PC-3 (cell line): ENCODE results near the gene KLHL1. TPM values are rescaled to one million over a fixed set of nuclear protein-coding genes. Genes with fewer than 3 reads are reported as not detected.

Experiments used
- ATAC-seq: fragments of 200-7000 bp; cut with Tn5 transposase; 2 replicates; pipeline ENCODE4 v1.9.1; 2020; ENCODE audit warnings: mild to moderate bottlenecking, moderate library complexity
- BruUV-seq: library from RNA; stranded (reverse); fragments of 400-500 nt; replicated peaks from 2 replicates; lab custom pipeline; 2021; lab: Mats Ljungman, UMichigan
- CTCF ChIA-PET: fragments of 300-600 bp; sonication (Branson Sonifier 250); formaldehyde crosslinking; loops from one replicate; lab custom pipeline; 2022; ENCODE audit warnings: antibody characterized with exemption; lab: Charles Lee
- POLR2A ChIA-PET: fragments of 300-600 bp; sonication (Branson Sonifier 250); formaldehyde crosslinking; loops from one replicate; lab custom pipeline; 2022; ENCODE audit warnings: antibody characterized with exemption; ENCODE audit not compliant: unreplicated experiment; lab: Charles Lee
- DNase-seq: peaks from one replicate; pipeline ENCODE4 v3.0.0-alpha.2; 2015
- H2AFZ ChIP-seq: fragments of 300-600 bp; sonication (generic); 2 replicates; pipeline ENCODE4 v1.6.0; 2016; ENCODE audit warnings: antibody characterized with exemption, low read length
- H3F3A ChIP-seq: fragments of 300-600 bp; sonication (generic); one replicate; pipeline ENCODE4 v1.6.0; 2017; ENCODE audit warnings: antibody characterized with exemption, low read length, control low read depth, mild to moderate bottlenecking; ENCODE audit not compliant: unreplicated experiment
- H3K27ac ChIP-seq: fragments of 300-600 bp; sonication (generic); 2 replicates; pipeline ENCODE4 v1.5.1; 2016; ENCODE audit warnings: mild to moderate bottlenecking, low read length
- H3K27me3 ChIP-seq: fragments of 300-600 bp; sonication (generic); 2 replicates; pipeline ENCODE4 v1.6.1; 2016; ENCODE audit warnings: low read length, mixed read lengths
- H3K36me3 ChIP-seq: fragments of 300-600 bp; sonication (generic); 2 replicates; pipeline ENCODE4 v1.6.1; 2016; ENCODE audit warnings: low read depth, mixed run types, low read length, mixed read lengths
- H3K4me1 ChIP-seq: fragments of 300-600 bp; sonication (generic); 2 replicates; pipeline ENCODE4 v1.5.1; 2016; ENCODE audit warnings: low read length; ENCODE audit not compliant: insufficient read depth
- H3K4me2 ChIP-seq: fragments of 300-600 bp; sonication (generic); 2 replicates; pipeline ENCODE4 v1.6.0; 2016; ENCODE audit warnings: low read length
- H3K4me3 ChIP-seq: fragments of 300-600 bp; sonication (generic); 2 replicates; pipeline ENCODE4 v1.5.1; 2016; ENCODE audit warnings: mild to moderate bottlenecking, low read length, mixed read lengths
- H3K79me2 ChIP-seq: fragments of 300-600 bp; sonication (generic); 2 replicates; pipeline ENCODE4 v1.6.1; 2017; ENCODE audit warnings: low read length, mixed read lengths
- H3K9ac ChIP-seq: fragments of 300-600 bp; sonication (generic); 2 replicates; pipeline ENCODE4 v1.6.0; 2016; ENCODE audit warnings: mild to moderate bottlenecking, low read length
- H3K9me2 ChIP-seq: fragments of 300-600 bp; sonication (generic); replicated peaks from 2 replicates; pipeline ENCODE4 v1.6.1; 2016; ENCODE audit warnings: mixed run types, low read length, mixed read lengths
- H3K9me3 ChIP-seq: fragments of 300-600 bp; sonication (generic); 2 replicates; pipeline ENCODE4 v1.6.1; 2016; ENCODE audit warnings: low read length, mixed read lengths
- H4K20me1 ChIP-seq: fragments of 300-600 bp; sonication (generic); 2 replicates; pipeline ENCODE4 v1.6.1; 2016; ENCODE audit warnings: low read length, mixed read lengths
- CTCF ChIP-seq: fragments of 300-600 bp; sonication (generic); conservative IDR thresholded peaks from 2 replicates; pipeline ENCODE4 v1.5.1; 2017; ENCODE audit warnings: antibody characterized with exemption, low read depth, mild to moderate bottlenecking, low read length
- EZH2 ChIP-seq: fragments of 300-600 bp; sonication (generic); IDR thresholded peaks from one replicate; pipeline ENCODE4 v1.6.1; 2017; ENCODE audit warnings: antibody characterized with exemption, mild to moderate bottlenecking, low read length; ENCODE audit not compliant: unreplicated experiment
- EZH2phosphoT487 ChIP-seq: fragments of 300-600 bp; sonication (generic); IDR thresholded peaks from 2 replicates; pipeline ENCODE4 v1.6.1; 2018; ENCODE audit warnings: mild to moderate bottlenecking, antibody characterized with exemption, low read length, borderline replicate concordance
- intact Hi-C: fragments of 100-400 bp; cut with micrococcal nuclease; formaldehyde crosslinking; loops from 2 replicates; pipeline ENCODE4 v1.9.0; 2023
- total RNA-seq: library from RNA; depleted of rRNA; stranded (reverse); fragments of >200 nt; gene quantifications from 2 replicates; pipeline ENCODE4 v1.2.3, GENCODE V29; 2014

Gene KLHL1
- total RNA-seq, 1 experiment from 2014 or later, result not detected

- H3K4me2 ChIP-seq, result no peak overlapping the region
- ATAC-seq (no peak), DNase-seq (no peak)
- no peak overlapping the region for H2AFZ ChIP-seq
- no peak overlapping the region for H3K27ac ChIP-seq
- ChIA-PET CTCF (no interaction called here), POLR2A (no interaction called here)
- no TSS peak for BruUV-seq
- H3K79me2 ChIP-seq, result no peaks in the 10 kb centered on the region
- intact Hi-C loops, result no loop called here
- H3K9me3 ChIP-seq, result no peaks in the 10 kb centered on the region
- H3K4me3 ChIP-seq, result no peak overlapping the region
- TF ChIP-seq CTCF (no peak), EZH2 (no peak), EZH2phosphoT487 (no peak)
- H4K20me1 ChIP-seq, result no peaks in the 10 kb centered on the region
- no peaks in the 10 kb centered on the region for H3F3A ChIP-seq
- H3K9ac ChIP-seq, result no peak overlapping the region
- H3K36me3 ChIP-seq, result no peaks in the 10 kb centered on the region
- no peaks in the 10 kb centered on the region for H3K27me3 ChIP-seq
- no peaks in the 10 kb centered on the region for H3K9me2 ChIP-seq
- H3K4me1 ChIP-seq, result no peaks in the 10 kb centered on the region
These were observed 156.8 kb downstream of the KLHL1 start for GRCh38 chr13:69951412-69951811.

- no peak for TF ChIP-seq EZH2
- TF ChIP-seq CTCF, result no peak
- TF ChIP-seq EZH2phosphoT487, result no peak
- no TSS peak for BruUV-seq
- DNase-seq (no peak), ATAC-seq (no peak)
- H3K79me2 ChIP-seq, result no peaks in the 10 kb centered on the region
- no peak overlapping the region for H3K4me2 ChIP-seq
- ChIA-PET POLR2A (no interaction called here), CTCF (no interaction called here)
- H3K9ac ChIP-seq, result no peak overlapping the region
- no peaks in the 10 kb centered on the region for H3K9me2 ChIP-seq
- no peaks in the 10 kb centered on the region for H4K20me1 ChIP-seq
- no peaks in the 10 kb centered on the region for H3K36me3 ChIP-seq
- H3F3A ChIP-seq, result no peaks in the 10 kb centered on the region
- no peak overlapping the region for H3K4me3 ChIP-seq
- no peaks in the 10 kb centered on the region for H3K9me3 ChIP-seq
- no peak overlapping the region for H3K27ac ChIP-seq
- no peaks in the 10 kb centered on the region for H3K27me3 ChIP-seq
- H3K4me1 ChIP-seq, result no peaks in the 10 kb centered on the region
- H2AFZ ChIP-seq, result no peak overlapping the region
- intact Hi-C loops, result no loop called here
These were observed 158.1 kb downstream of the KLHL1 start for GRCh38 chr13:69950160-69950559.

- ChIA-PET POLR2A (no interaction called here), CTCF (interaction anchor here (0.5 kb wide), 1 partner anchor 86 kb away, joined by 6 read pairs; no protein-coding TSS in a partner anchor)
- Histone ChIP-seq H3K36me3 (no peaks in the 10 kb centered on the region), H3K79me2 (no peaks in the 10 kb centered on the region), H4K20me1 (no peaks in the 10 kb centered on the region), H3K27me3 (no peaks in the 10 kb centered on the region), H3F3A (no peaks in the 10 kb centered on the region), H3K4me3 (no peak overlapping the region), H3K4me1 (no peaks in the 10 kb centered on the region), H2AFZ (no peak overlapping the region), H3K9ac (no peak overlapping the region), H3K27ac (no peak overlapping the region), H3K9me3 (no peaks in the 10 kb centered on the region), H3K9me2 (no peaks in the 10 kb centered on the region), H3K4me2 (no peak overlapping the region)
- no TSS peak for BruUV-seq
- DNase-seq (no peak), ATAC-seq (no peak)
- intact Hi-C loops, result no loop called here
- no peak for TF ChIP-seq EZH2phosphoT487
- TF ChIP-seq CTCF, result no peak
These were observed 160.2 kb downstream of the KLHL1 start for GRCh38 chr13:69948016-69948415.
